H1 (cell line): ENCODE measurements around the gene GRSF1. TPM values are rescaled to one million over a fixed set of nuclear protein-coding genes. Genes with fewer than 3 reads are reported as not detected.

ENCODE experiments used
- BACH1 ChIP-seq: IDR thresholded peaks from 2 replicates; pipeline ENCODE4 v1.6.1; 2012; ENCODE audit warnings: low read length, improper control_type of control experiment
- CBX5 ChIP-seq: fragments of 300-800, 300-1000 bp; sonication (generic); IDR thresholded peaks from 2 replicates; pipeline ENCODE4 v1.7.1; 2016; ENCODE audit warnings: antibody characterized with exemption, low read length, low read depth
- CBX8 ChIP-seq: fragments of 300-800, 300-1000 bp; sonication (generic); IDR thresholded peaks from 2 replicates; pipeline ENCODE4 v1.7.1; 2016; ENCODE audit warnings: low read depth, low read length, borderline replicate concordance
- CHD1 ChIP-seq: IDR thresholded peaks from 2 replicates; pipeline ENCODE4 v1.6.1; 2012; ENCODE audit warnings: low read depth, low read length, improper control_type of control experiment
- CHD2 ChIP-seq: IDR thresholded peaks from 2 replicates; pipeline ENCODE4 v1.6.1; 2012; ENCODE audit warnings: low read length, improper control_type of control experiment
- HDAC6 ChIP-seq: IDR thresholded peaks from one replicate; pipeline ENCODE4 v1.7.1; 2012; ENCODE audit warnings: low read depth, mild to moderate bottlenecking, inconsistent platforms, low read length, moderate library complexity
- NANOG ChIP-seq: IDR thresholded peaks from 2 replicates; pipeline ENCODE4 v1.6.1; 2011; ENCODE audit warnings: low read length, low read depth, mild to moderate bottlenecking, inconsistent platforms; ENCODE audit not compliant: insufficient read depth, poor library complexity, severe bottlenecking
- SAP30 ChIP-seq: fragments of 300-600 bp; sonication (generic); IDR thresholded peaks from 2 replicates; pipeline ENCODE4 v1.7.1; 2012; ENCODE audit warnings: low read length, moderate library complexity, mild to moderate bottlenecking, inconsistent platforms; ENCODE audit not compliant: insufficient read depth, insufficient replicate concordance
- YY1 ChIP-seq: IDR thresholded peaks from 2 replicates; pipeline ENCODE4 v1.6.1; 2011; ENCODE audit warnings: low read depth, mild to moderate bottlenecking, low read length
- polyA plus RNA-seq, 7 experiments: library from polyadenylated mRNA; depleted of rRNA in 3 of 7; stranded (reverse) in 5 of 7; unstranded in 2 of 7; fragments of >200 nt in 5 of 7; fragments of 200-250 nt in 2 of 7; gene quantifications; 1 replicate in 5 of 7; 2 replicates in 1 of 7; 4 replicates in 1 of 7; pipeline versions ENCODE4 v1.2.1 to v1.2.3, GENCODE V29; 2011 to 2013; ENCODE audit warnings: missing spikeins in 2 of 7, mixed read lengths in 2 of 7
- total RNA-seq: library from RNA; stranded (reverse); fragmentation: NEBNext Ultra II Directional; extraction: Animal tissue kit (Norgen Biotek cat#: 25700); gene quantifications from 2 replicates; pipeline ENCODE4 v1.2.1, GENCODE V29; 2021

GRSF1 gene
- total and polyA plus RNA-seq, 2 of the 8 experiments (the other 6 are each of a cell fraction or from before 2014, with no cell fraction given), result 44.3 to 112 TPM

DNA sequence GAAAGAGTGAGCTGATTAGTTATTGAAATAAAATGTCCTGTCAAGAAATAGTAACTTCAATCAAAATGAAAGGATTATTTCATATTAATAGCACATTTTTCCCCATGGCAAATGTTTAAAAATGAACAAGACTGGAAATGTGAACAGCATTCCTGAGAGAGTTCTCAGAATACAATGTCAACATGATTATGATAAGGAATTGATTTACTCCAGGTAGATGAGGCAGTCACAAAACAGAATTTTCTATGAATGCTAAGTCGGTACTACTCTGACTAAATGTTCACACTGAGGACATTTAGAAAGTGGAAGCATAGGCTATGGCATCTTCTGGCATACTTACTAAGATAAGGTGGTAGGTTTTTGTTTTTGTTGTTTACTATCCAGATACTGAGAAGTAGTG, 19.4 kb upstream of the GRSF1 start (continued):
- no peak for TF ChIP-seq CBX5
- TF ChIP-seq NANOG, result no peak
- TF ChIP-seq YY1, result no peak
- no peak for TF ChIP-seq CHD1
- no peak for TF ChIP-seq CHD2
- TF ChIP-seq HDAC6, result no peak
- no peak for TF ChIP-seq CBX8
- no peak for TF ChIP-seq BACH1
- no peak for TF ChIP-seq SAP30
